Neuron (in vitro differentiated cells): ENCODE results near the gene GMPS.
"Not testable (repeated sequence)": the region's sequence is repeated elsewhere in the genome, so short reads cannot be mapped to it uniquely, and the experiment has no call there.

ENCODE experiments used
- H2AFZ ChIP-seq: one replicate; pipeline ENCODE4 v1.6.1; 2013; ENCODE audit warnings: low read depth, mild to moderate bottlenecking, inconsistent platforms, low read length, moderate library complexity
- H3K27me3 ChIP-seq: one replicate; pipeline ENCODE4 v1.6.1; 2013; ENCODE audit warnings: low read length; ENCODE audit not compliant: insufficient read depth
- H3K36me3 ChIP-seq: one replicate; pipeline ENCODE4 v1.6.1; 2013; ENCODE audit warnings: low read length; ENCODE audit not compliant: insufficient read depth
- H3K4me1 ChIP-seq: one replicate; pipeline ENCODE4 v1.6.1; 2013; ENCODE audit warnings: low read length; ENCODE audit not compliant: insufficient read depth
- H3K4me3 ChIP-seq: 2 replicates; pipeline ENCODE4 v1.5.1; 2013; ENCODE audit warnings: mild to moderate bottlenecking, low read length, moderate library complexity
- H3K9me3 ChIP-seq: one replicate; pipeline ENCODE4 v1.6.1; 2013; ENCODE audit warnings: low read length

The GMPS gene

DNA sequence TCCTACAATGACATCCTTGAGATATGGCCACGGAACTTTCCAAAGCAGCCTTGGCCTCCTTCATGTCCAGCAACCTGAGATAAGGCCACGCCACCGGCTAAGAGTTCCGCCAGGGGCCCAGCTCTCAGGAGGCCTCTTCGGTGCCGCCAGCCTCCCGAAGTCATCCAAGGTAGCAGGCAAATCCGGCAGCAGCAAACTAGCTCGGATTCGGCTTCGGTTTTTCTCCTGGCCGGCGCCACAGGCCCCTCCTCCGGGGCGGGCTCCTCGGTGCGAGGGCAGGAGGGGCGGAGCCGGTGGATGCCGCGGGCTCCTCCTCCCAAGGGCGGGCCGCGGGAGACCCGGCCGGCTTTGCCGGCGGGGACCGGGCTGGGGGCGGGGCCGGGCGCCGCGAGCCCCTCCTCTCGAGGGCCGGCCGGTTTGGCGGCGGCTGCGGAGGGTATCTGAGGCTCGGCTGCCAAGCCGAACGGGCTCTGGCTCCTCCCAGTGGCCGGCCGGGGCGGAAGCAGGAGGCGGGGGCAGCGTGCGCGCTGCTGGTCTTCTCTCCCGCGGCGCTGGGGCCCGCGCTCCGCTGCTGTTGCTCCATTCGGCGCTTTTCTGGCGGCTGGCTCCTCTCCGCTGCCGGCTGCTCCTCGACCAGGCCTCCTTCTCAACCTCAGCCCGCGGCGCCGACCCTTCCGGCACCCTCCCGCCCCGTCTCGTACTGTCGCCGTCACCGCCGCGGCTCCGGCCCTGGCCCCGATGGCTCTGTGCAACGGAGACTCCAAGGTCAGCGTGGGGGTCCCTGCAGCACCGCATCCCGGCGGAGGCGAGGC is at the start of gene GMPS:
TSS of gene GMPS (plus strand) at position 518 of the 812 bp plus-strand sequence. CDS start at position 739, 221 bp downstream.
- Histone ChIP-seq H3K4me3 (peak within 1 kb of the TSS; percentile 75), H3K4me1 (peaks cover 17% of the 10 kb centered on the region), H2AFZ (peak within 1 kb of the TSS; percentile 87), H3K36me3 (no peaks in the 10 kb centered on the region), H3K9me3 (no peaks in the 10 kb centered on the region), H3K27me3 (no peaks in the 10 kb centered on the region)

DNA sequence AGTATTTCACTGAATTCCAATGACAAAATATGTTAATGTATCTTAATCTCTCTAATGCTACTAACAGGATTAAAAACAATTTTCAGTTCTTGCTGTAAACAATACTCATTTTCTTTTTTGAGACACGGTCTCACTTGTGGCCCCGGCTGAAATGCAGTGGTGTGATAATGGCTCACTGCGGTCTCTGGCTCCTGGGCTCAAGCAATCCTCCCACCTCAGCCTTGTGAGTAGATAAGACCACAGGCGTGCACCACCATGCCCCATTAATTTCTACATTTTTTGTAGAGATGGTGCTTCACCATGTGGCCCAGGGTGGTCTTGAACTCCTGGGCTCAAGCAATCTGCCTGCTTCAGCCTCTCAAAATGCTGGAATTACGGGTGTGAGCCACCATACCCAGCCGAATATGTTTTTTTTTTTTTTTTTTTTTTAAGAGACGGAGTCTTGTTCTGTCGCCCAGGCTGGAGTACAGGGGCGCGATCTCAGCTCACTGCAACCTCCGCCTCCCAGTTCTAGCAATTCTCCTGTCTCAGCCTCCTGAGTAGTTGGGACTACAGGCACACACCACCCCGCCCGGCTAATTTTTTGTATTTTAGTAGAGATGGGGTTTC is 41.9 kb upstream of the GMPS start:
- not testable (repeated sequence) for H3K9me3 ChIP-seq, H2AFZ ChIP-seq, H3K27me3 ChIP-seq, H3K4me1 ChIP-seq, H3K4me3 ChIP-seq
- peaks cover 17% of the 10 kb centered on the region for H3K36me3 ChIP-seq

DNA sequence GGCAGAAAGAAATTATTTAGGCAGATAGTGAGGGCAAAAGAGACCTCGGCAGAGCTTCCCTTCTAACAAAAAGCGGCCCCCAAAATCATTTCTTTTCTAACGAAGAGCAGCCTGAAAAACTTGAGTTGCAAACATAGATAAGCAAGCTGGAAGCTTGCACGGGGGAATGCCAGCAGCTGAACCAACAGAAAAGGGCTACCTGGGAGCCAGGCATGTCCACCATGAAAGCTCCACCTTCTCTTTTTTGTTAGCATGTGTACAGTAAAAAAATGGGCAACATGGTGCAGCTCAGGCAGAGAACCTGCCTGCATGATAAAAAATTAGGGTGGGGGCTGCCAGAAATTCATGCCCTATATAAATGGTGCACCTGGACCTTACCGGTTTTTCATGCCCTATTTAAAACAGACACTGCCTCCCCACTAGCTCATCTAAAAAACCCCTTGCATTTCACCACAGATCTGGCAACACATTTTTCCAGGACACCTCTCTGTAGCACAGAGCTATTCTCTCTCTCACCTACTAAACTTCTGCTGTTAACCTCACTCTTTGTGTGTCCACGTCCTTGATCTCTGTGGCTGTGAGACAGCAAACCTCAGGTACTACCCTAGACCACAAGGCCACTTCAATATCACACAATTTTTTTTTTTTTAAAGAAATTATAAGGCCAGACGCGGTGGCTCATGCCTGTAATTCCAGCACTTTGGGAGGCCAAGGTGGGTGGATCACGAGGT is 34.9 kb upstream of the GMPS start:
- H3K36me3 ChIP-seq, result peaks cover 8% of the 10 kb centered on the region
- no peak overlapping the region for H2AFZ ChIP-seq
- no peaks in the 10 kb centered on the region for H3K27me3 ChIP-seq
- no peaks in the 10 kb centered on the region for H3K9me3 ChIP-seq
- no peaks in the 10 kb centered on the region for H3K4me1 ChIP-seq
- no peak overlapping the region for H3K4me3 ChIP-seq

DNA sequence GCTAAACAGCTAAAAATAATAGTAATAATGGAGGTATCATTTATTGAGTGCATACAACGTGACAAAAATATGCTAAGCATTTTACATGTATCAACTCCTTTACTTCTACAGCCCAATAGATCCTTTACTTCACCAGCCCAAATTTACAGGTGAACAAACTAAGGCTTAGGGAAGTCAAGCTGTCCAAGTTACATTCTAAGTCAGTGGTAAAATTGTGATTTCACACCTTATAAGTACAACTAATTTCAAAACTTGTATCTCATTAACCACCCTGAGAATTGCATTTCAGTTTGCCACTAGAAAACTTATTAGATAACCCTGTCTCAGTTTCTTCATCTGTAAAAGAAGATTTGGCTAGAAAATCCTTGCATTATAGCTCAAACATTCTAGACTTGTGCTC is 26.9 kb upstream of the GMPS start:
- H3K4me3 ChIP-seq, result no peak overlapping the region
- H3K4me1 ChIP-seq, result peaks cover 2% of the 10 kb centered on the region
- no peaks in the 10 kb centered on the region for H3K27me3 ChIP-seq
- H3K36me3 ChIP-seq, result peaks cover 9% of the 10 kb centered on the region
- no peaks in the 10 kb centered on the region for H3K9me3 ChIP-seq
- no peak overlapping the region for H2AFZ ChIP-seq

DNA sequence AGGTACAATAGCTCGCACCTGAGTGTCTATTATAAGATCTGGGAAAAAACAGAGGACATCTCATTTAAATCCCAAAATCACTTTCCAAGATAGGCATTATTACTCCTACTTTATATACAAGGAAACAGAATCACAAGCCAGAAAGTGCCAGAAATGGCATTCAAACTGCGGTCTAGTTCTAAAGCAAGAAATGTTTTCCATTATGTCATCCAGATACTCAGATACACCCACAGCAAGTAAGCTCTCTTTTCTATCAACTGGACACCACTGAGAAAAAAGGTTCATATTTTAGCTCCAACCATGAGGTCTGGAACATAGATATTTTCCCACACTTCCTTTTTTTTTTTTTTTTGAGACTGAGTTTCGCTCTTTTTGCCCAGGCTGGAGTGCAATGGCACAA is 24.3 kb upstream of the GMPS start:
- Histone ChIP-seq H3K4me3 (no peak overlapping the region), H3K27me3 (no peaks in the 10 kb centered on the region), H3K36me3 (peaks cover 9% of the 10 kb centered on the region), H2AFZ (no peak overlapping the region), H3K9me3 (no peaks in the 10 kb centered on the region), H3K4me1 (peaks cover 2% of the 10 kb centered on the region)

DNA sequence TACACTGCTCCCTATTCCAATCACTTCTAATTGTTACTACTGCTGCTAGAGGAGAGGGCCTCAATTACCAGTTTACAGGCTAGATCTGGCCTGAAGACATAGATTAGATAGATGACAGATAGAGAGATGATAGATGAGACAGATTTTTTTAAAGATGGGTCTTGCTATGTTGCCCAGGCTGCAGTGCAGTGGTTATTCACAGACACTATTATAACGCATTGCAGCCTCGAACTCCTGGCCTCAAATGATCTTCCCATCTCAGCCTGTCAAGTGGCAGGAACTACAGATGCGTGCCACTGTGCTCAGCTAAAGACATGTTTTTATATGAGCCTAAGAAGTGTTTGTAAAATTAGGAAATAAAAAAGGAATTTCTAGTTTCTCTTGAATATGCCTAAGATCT is 22.5 kb upstream of the GMPS start:
- Histone ChIP-seq H3K4me3 (no peak overlapping the region), H2AFZ (no peak overlapping the region), H3K9me3 (no peaks in the 10 kb centered on the region), H3K36me3 (peaks cover 6% of the 10 kb centered on the region), H3K4me1 (peaks cover 18% of the 10 kb centered on the region), H3K27me3 (no peaks in the 10 kb centered on the region)

DNA sequence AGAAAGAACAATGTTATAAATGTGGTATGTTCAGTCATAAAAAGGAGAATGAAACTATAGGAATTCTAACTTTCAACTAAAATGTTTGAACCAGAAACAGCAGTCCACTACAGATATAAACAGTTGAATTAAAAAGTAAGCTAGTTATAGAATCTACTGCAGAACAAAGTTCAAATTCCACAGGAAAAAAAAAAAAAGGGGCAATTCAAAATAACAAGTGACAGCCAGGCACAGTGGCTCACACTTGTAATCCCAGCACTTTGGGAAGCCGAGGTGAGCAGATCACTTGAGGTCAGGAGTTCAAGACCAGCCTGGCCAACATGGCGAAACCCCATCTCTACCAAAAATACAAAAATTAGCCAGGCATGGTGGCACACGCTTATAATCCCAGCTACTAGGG is 21.0 kb upstream of the GMPS start:
- not testable (repeated sequence) for H2AFZ ChIP-seq, H3K36me3 ChIP-seq, H3K9me3 ChIP-seq, H3K27me3 ChIP-seq, H3K4me3 ChIP-seq
- peaks cover 22% of the 10 kb centered on the region for H3K4me1 ChIP-seq

DNA sequence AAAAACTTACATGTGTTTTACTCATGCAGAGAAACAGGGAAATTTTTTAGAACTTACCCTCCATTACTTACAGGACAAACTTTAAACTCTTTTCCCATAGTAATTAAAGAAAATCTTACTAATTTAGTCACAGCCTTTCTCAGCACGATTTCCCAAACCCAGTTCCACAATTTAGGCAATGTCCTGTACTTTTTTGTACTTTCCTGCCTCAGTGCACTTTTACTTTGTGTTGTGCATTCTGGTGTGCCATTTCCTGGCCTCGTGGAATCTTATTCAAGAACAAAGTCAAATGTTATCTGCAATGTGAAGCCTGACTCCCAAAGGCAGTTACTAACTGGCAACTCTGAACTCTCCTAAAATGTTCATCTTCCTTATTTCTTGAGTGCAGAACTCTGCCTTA is 18.1 kb upstream of the GMPS start:
- Histone ChIP-seq H3K4me1 (peaks cover 24% of the 10 kb centered on the region), H3K36me3 (peaks cover 5% of the 10 kb centered on the region), H3K27me3 (no peaks in the 10 kb centered on the region), H3K9me3 (no peaks in the 10 kb centered on the region), H2AFZ (no peak overlapping the region), H3K4me3 (peak overlapping the region; percentile 79)

DNA sequence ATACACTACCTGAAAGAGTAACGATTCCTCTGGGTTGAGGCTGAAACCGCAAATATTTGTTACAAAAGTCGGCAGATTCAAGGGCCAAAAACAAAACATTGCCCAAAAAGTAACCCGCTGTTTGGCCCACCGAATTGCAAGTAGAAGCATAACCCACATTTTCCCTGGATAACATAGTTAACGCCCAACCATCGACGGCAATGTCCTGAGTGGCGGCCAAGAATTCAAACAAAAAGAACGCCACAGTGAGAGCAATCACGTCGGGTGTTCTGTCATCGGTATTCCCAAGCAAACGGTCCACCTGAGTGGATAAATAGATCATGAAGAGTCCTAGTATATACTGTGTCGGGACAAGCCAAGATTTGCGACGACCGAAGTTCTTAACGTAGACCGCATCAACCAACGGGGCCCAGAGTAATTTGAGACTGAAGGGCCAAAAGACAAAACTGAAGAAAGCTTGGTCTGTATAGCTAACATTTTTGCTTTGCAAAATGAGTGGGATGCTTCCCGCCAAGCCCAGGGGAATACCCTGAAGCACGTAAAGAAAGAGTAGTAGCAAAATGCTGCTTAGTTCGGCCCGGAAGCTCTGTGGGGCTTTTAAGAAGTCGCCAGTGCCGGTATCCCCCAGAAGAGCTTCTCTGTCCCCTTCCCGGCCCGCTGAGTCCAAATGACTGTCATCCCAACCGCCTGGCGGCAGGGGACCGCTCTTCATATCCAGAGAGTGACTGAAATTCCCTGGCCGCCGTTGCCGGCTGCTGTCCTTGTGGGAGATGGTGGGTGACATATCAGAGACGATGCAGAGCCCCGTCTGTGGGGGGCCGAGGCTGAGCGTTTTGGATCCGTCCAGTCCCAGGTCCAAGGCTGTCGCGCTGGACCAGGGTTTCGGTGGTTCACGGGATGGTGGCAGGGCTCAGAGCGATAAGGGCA is 17.0 kb upstream of the GMPS start:
- no peak overlapping the region for H2AFZ ChIP-seq
- no peaks in the 10 kb centered on the region for H3K27me3 ChIP-seq
- peaks cover 24% of the 10 kb centered on the region for H3K4me1 ChIP-seq
- peak overlapping the region; percentile 79 for H3K4me3 ChIP-seq
- H3K9me3 ChIP-seq, result no peaks in the 10 kb centered on the region
- no peaks in the 10 kb centered on the region for H3K36me3 ChIP-seq

DNA sequence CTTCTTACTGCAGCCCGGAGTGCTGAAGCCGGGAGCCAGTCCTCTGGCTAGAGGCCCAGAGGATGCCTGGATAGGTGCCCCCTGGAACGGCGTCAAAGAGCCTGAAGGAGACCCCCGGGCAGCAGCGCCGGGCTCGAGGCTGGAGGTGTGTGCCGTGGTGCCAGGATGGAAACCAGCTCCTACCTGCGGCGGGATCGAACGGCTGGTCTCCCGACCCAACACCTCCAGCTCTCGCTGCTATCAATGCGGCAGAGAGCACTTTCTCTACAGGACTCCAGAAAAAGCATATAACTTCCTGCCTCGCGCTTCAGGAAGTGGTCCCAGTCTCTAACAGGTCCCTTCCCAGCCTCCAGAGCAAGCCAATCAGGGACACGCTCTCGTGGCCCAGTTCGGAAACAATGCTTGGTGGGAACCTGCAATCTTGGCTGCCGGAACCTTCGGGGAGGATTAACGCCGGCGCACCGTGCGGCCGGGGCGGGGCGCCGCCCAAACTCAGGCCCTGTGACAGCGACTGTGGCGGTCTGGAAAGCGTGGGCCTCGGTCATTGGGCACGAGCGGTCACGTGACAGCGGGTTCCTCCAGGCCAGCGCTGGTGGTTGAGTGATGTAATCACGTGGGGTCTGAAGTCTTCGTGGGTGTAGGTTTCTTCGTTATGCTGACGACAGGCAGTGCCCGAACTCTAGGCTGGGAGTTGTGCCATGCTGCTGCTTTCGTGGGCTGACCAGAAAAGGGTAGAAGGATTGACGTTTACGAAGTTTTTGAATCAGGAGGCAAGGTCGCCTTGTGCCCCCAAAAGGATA is 16.1 kb upstream of the GMPS start, which contains the start of gene SLC33A1:
TSS of gene SLC33A1 (minus strand) at position 287 of the 800 bp plus-strand sequence. CDS start 430 bp downstream, outside the sequence.
- Histone ChIP-seq H3K9me3 (no peaks in the 10 kb centered on the region), H3K4me1 (peaks cover 24% of the 10 kb centered on the region), H3K27me3 (no peaks in the 10 kb centered on the region), H3K36me3 (no peaks in the 10 kb centered on the region), H2AFZ (peak within 1 kb of the TSS; percentile 74), H3K4me3 (peak within 1 kb of the TSS; percentile 79)

DNA sequence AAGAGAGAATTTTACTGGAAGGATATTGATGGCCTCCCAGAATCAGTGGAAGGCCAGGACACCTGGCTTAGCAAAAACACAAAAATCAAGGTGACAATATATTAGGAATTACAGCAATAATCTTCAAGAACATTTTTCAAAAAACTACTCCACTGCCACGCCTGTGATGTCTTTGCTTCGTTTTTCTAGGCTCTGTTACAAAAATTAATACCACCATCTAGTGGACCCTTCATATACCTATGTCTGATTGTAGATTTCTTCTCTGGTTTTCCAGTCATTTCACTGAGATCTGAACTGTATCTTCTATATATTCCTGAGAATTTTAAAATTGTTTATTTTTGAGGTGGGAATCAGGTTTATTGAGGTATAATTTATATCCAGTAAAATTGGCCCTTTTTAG is 10.6 kb upstream of the GMPS start:
- Histone ChIP-seq H2AFZ (peak overlapping the region; percentile 61), H3K36me3 (no peaks in the 10 kb centered on the region), H3K4me3 (no peak overlapping the region), H3K9me3 (no peaks in the 10 kb centered on the region), H3K4me1 (peaks cover 1% of the 10 kb centered on the region), H3K27me3 (no peaks in the 10 kb centered on the region)

DNA sequence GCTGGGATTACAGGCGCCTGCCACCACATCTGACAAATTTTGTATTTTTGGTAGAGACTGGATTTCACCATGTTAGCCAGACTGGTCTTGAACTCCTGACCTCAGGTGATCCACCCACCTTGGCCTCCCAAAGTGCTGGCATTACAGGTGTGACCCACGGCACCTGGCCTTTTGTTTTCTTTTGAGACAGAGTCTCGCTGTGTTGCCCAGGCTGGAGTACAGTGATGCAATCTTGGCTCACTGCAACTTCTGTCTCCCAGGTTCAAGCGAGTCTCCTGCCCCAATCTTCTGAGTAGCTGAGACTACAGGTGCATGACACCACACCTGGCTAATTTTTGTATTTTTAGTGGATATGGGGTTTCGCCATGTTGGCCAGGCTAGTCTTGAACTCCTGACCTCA is 10.0 kb upstream of the GMPS start:
- not testable (repeated sequence) for H3K4me1 ChIP-seq, H3K4me3 ChIP-seq, H3K36me3 ChIP-seq, H3K9me3 ChIP-seq, H2AFZ ChIP-seq, H3K27me3 ChIP-seq
